ENCODE measurements around the gene MICU1.

- TF ChIP-seq PRDM4 (CRISPR knock-in tag; IDR thresholded peaks at IDR 0.05; ENCODE audit: borderline replicate concordance) (no peak), CTCF (CRISPR knock-in tag; IDR thresholded peaks at IDR 0.05) (no peak), SP4 (CRISPR knock-in tag; IDR thresholded peaks at IDR 0.05) (no peak), ZIK1 (CRISPR knock-in tag; IDR thresholded peaks at IDR 0.05; ENCODE audit: borderline replicate concordance, low read depth) (no peak), ZNF121 (CRISPR knock-in tag; IDR thresholded peaks at IDR 0.05) (no peak), FOXP1 (IDR thresholded peaks at IDR 0.05) (no peak), FOXP1 (CRISPR knock-in tag; IDR thresholded peaks at IDR 0.05) (no peak)
Observed at GRCh38 chr10:72561745-72562166, 64.1 kb downstream of the MICU1 start.

Data from HepG2 (cell line).